ENCODE data around the gene LRRC36. TPM values are rescaled to one million over a fixed set of nuclear protein-coding genes. Genes with fewer than 3 reads are reported as not detected.
A peak's percentile ranks its signal among the peaks of the same experiment; 100 is the strongest.

Gene LRRC36
- total and polyA plus RNA-seq, 2 of the 13 experiments (the other 11 are each of a cell fraction or from before 2014, with no cell fraction given) = 0.12 to 0.15 TPM

DNA sequence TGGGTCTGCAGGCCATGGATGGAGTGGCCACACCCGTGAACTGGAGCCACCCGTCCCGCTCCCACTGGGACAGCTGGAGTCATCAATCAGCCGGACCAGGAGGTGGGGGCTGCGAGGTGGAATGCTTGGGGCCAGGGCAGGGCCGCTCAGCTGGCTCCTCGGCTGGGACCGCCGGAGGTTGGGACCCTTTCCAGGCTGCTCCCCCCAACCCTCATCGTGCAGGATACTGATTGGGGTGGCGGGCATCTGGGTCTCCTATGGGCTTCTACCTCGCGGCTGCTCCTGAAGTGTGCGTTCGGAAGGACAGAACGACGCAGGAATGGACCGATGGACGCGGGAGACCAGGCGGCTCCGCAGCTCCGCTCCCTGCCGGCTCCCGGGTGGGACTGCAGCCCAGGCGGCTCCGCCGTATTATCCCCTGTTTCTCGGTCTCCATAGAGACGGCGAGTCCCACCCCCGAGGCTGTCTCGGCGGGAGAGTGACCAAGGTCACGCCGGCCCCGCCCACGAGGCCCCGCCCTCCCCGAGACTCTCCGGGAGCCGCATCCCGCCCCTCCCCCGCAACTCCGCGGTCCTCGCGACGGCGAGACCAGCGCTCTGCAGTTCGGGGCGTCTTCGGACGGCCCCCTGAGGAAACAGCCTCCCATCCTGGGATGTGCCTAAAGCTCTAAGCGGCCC is 66.6 kb downstream of the LRRC36 start, which contains the start of gene TPPP3 (continued):
- TF ChIP-seq BCL6 (CRISPR knock-in tag; IDR thresholded peaks at IDR 0.05) = 0 out of 2 replicates have a peak, but pooled peaks have one; percentile 6
- TF ChIP-seq IKZF1 (IDR thresholded peaks at IDR 0.05) = no peak
- TF ChIP-seq MTF1 (CRISPR knock-in tag; IDR thresholded peaks at IDR 0.05) = no peak
- no peak for TF ChIP-seq POLR2G (IDR thresholded peaks at IDR 0.05; ENCODE audit: low read depth, low read length)
- 0 out of 2 replicates have a peak, but pooled peaks have one; percentile 38 for TF ChIP-seq ARNTL (CRISPR knock-in tag; IDR thresholded peaks at IDR 0.05)
- peak; percentile 37 for TF ChIP-seq HNRNPLL (IDR thresholded peaks at IDR 0.05; ENCODE audit: low read depth, low read length, poor library complexity, severe bottlenecking)
- TF ChIP-seq, protein P1, sequence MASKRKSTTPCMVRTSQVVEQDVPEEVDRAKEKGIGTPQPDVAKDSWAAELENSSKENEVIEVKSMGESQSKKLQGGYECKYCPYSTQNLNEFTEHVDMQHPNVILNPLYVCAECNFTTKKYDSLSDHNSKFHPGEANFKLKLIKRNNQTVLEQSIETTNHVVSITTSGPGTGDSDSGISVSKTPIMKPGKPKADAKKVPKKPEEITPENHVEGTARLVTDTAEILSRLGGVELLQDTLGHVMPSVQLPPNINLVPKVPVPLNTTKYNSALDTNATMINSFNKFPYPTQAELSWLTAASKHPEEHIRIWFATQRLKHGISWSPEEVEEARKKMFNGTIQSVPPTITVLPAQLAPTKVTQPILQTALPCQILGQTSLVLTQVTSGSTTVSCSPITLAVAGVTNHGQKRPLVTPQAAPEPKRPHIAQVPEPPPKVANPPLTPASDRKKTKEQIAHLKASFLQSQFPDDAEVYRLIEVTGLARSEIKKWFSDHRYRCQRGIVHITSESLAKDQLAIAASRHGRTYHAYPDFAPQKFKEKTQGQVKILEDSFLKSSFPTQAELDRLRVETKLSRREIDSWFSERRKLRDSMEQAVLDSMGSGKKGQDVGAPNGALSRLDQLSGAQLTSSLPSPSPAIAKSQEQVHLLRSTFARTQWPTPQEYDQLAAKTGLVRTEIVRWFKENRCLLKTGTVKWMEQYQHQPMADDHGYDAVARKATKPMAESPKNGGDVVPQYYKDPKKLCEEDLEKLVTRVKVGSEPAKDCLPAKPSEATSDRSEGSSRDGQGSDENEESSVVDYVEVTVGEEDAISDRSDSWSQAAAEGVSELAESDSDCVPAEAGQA (IDR thresholded peaks at IDR 0.05; ENCODE audit: low read depth) = no peak
- TF ChIP-seq, protein P1 (CRISPR knock-in tag; IDR thresholded peaks at IDR 0.05; ENCODE audit: borderline replicate concordance) = no peak
- no peak for TF ChIP-seq HOXA9 (CRISPR knock-in tag; IDR thresholded peaks at IDR 0.05; ENCODE audit: borderline replicate concordance)
- no peak for TF ChIP-seq HNF4A (CRISPR knock-in tag; IDR thresholded peaks at IDR 0.05)
- TF ChIP-seq PPARG (CRISPR knock-in tag; conservative IDR thresholded peaks at IDR 0.05) = no peak
- TF ChIP-seq, protein P2, sequence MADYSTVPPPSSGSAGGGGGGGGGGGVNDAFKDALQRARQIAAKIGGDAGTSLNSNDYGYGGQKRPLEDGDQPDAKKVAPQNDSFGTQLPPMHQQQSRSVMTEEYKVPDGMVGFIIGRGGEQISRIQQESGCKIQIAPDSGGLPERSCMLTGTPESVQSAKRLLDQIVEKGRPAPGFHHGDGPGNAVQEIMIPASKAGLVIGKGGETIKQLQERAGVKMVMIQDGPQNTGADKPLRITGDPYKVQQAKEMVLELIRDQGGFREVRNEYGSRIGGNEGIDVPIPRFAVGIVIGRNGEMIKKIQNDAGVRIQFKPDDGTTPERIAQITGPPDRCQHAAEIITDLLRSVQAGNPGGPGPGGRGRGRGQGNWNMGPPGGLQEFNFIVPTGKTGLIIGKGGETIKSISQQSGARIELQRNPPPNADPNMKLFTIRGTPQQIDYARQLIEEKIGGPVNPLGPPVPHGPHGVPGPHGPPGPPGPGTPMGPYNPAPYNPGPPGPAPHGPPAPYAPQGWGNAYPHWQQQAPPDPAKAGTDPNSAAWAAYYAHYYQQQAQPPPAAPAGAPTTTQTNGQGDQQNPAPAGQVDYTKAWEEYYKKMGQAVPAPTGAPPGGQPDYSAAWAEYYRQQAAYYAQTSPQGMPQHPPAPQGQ (CRISPR knock-in tag; IDR thresholded peaks at IDR 0.05; ENCODE audit: borderline replicate concordance) = no peak
- no peak for TF ChIP-seq ZNF24 (IDR thresholded peaks at IDR 0.05)
- TF ChIP-seq, protein P3, sequence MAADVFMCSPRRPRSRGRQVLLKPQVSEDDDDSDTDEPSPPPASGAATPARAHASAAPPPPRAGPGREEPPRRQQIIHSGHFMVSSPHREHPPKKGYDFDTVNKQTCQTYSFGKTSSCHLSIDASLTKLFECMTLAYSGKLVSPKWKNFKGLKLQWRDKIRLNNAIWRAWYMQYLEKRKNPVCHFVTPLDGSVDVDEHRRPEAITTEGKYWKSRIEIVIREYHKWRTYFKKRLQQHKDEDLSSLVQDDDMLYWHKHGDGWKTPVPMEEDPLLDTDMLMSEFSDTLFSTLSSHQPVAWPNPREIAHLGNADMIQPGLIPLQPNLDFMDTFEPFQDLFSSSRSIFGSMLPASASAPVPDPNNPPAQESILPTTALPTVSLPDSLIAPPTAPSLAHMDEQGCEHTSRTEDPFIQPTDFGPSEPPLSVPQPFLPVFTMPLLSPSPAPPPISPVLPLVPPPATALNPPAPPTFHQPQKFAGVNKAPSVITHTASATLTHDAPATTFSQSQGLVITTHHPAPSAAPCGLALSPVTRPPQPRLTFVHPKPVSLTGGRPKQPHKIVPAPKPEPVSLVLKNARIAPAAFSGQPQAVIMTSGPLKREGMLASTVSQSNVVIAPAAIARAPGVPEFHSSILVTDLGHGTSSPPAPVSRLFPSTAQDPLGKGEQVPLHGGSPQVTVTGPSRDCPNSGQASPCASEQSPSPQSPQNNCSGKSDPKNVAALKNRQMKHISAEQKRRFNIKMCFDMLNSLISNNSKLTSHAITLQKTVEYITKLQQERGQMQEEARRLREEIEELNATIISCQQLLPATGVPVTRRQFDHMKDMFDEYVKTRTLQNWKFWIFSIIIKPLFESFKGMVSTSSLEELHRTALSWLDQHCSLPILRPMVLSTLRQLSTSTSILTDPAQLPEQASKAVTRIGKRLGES (CRISPR knock-in tag; IDR thresholded peaks at IDR 0.05; ENCODE audit: borderline replicate concordance) = no peak
- TF ChIP-seq CHD4 (IDR thresholded peaks at IDR 0.05; ENCODE audit: borderline replicate concordance, low read length) = peak; percentile 60; the same call in 1 of the 2 replicates
- no peak for TF ChIP-seq ZNF556 (CRISPR knock-in tag; IDR thresholded peaks at IDR 0.05; ENCODE audit: borderline replicate concordance)
- TF ChIP-seq ZNF430 (CRISPR knock-in tag; IDR thresholded peaks at IDR 0.05) = no peak
- TF ChIP-seq TEAD3 (CRISPR knock-in tag; optimal IDR thresholded peaks at IDR 0.05; ENCODE audit: borderline replicate concordance) = no peak
- no peak for TF ChIP-seq WIZ (CRISPR knock-in tag; IDR thresholded peaks at IDR 0.05)
- TF ChIP-seq MED1 (CRISPR knock-in tag; IDR thresholded peaks at IDR 0.05) = no peak
- TF ChIP-seq ZBTB20 (CRISPR knock-in tag; IDR thresholded peaks at IDR 0.05; ENCODE audit: borderline replicate concordance, low read depth) = no peak
